Omental fat pad (tissue), 4 donors: ENCODE measurements around the gene RBFA. TPM values are rescaled to one million over a fixed set of nuclear protein-coding genes. Genes with fewer than 3 reads are reported as not detected.

Experiments
- ATAC-seq: fragments of 150-250 bp; one replicate; pipeline ENCODE4 v1.9.1; 2016; ENCODE audit warnings: mild to moderate bottlenecking, moderate library complexity; ENCODE audit not compliant: low FRiP score
- DNase-seq: peaks from one replicate; pipeline ENCODE4 v3.0.0-alpha.2; 2019; ENCODE audit warnings: low spot score
- total RNA-seq, 4 donors: library from RNA; depleted of rRNA; stranded (reverse); fragments of >200 nt; gene quantifications; one replicate each; pipeline ENCODE4 v1.1.0, GENCODE V29; 2016
- TF ChIP-seq, protein P1 (sequence below), 3 donors: fragments of 450-650 bp; IDR thresholded peaks; one replicate each; pipeline ENCODE4 v1.5.1; 2016 to 2017; ENCODE audit warnings: antibody characterized with exemption in 3 of 3, mild to moderate bottlenecking in 3 of 3, moderate library complexity in 2 of 3

The RBFA gene, protein sequence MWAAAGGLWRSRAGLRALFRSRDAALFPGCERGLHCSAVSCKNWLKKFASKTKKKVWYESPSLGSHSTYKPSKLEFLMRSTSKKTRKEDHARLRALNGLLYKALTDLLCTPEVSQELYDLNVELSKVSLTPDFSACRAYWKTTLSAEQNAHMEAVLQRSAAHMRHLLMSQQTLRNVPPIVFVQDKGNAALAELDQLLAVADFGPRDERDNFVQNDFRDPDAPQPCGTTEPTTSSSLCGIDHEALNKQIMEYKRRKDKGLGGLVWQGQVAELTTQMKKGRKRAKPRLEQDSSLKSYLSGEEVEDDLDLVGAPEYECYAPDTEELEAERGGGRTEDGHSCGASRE
- 10 to 100 TPM; 26.3 to 45.3 (median 32.8) TPM for total RNA-seq

- peak; percentile 99 for DNase-seq
- TF ChIP-seq, protein P1, sequence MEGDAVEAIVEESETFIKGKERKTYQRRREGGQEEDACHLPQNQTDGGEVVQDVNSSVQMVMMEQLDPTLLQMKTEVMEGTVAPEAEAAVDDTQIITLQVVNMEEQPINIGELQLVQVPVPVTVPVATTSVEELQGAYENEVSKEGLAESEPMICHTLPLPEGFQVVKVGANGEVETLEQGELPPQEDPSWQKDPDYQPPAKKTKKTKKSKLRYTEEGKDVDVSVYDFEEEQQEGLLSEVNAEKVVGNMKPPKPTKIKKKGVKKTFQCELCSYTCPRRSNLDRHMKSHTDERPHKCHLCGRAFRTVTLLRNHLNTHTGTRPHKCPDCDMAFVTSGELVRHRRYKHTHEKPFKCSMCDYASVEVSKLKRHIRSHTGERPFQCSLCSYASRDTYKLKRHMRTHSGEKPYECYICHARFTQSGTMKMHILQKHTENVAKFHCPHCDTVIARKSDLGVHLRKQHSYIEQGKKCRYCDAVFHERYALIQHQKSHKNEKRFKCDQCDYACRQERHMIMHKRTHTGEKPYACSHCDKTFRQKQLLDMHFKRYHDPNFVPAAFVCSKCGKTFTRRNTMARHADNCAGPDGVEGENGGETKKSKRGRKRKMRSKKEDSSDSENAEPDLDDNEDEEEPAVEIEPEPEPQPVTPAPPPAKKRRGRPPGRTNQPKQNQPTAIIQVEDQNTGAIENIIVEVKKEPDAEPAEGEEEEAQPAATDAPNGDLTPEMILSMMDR (IDR thresholded peaks at IDR 0.05) = no peak
- ATAC-seq = peak; percentile 97
Measured at GRCh38 chr18:80034068-80034851, at the start of gene RBFA. Gene RBFA (plus strand): TSS chr18:80034434. CDS start chr18:80034496, 62 bp downstream.

DNA sequence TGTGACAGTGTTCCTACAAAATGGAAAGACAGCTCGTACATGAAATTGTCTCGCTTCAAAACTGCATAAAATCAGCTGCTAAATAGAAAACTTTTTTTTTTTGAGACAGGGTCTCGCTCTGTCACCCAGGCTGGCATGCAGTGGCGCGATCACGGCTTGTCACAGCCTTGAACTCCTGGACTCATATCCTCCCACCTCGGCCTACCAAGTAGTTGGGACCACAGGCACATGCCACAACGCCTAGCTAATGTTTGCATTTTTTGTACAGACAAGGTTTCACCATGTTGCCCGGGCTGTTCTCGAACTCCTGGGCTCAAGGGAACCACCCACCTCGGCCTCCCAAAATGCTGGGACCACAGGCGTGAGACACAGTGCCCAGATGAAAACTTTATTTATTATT is 49.1 kb upstream of the RBFA start:
- TF ChIP-seq, protein P1 (IDR thresholded peaks at IDR 0.05) = no peak
- ATAC-seq (no peak), DNase-seq (no peak)

- DNase-seq (no peak), ATAC-seq (no peak)
- TF ChIP-seq, protein P1 (IDR thresholded peaks at IDR 0.05) = no peak
Measured at GRCh38 chr18:79986726-79987125, 47.5 kb upstream of the RBFA start.

DNA sequence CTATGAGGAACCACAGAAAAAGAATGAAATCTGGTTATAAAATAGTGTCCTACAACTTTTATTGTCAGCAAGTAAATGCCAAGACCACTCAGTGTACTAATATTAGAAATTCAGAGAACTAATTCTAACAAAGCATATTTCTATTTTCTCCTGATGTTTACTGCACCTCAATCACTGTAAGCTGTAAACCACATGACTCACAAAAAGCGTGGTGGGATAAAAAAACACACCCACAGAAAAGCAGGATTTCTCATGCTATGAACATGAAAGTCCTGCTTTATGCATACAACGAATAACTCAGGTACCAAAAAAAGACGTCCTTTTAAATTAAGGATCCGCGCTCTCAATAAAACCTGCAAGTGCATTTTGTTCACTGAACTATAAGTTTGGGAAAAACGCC is 46.7 kb upstream of the RBFA start:
- TF ChIP-seq, protein P1 (IDR thresholded peaks at IDR 0.05) = no peak
- no peak for DNase-seq
- ATAC-seq = no peak

- ATAC-seq (peak; percentile 68), DNase-seq (peak; percentile 29)
- TF ChIP-seq, protein P1 (IDR thresholded peaks at IDR 0.05) = no peak
Measured at GRCh38 chr18:79988071-79988450, 46.2 kb upstream of the RBFA start.

GRCh38 chr18:79988451-79989194 is 45.6 kb upstream of the RBFA start, which contains the start of gene TXNL4A:
Gene TXNL4A (minus strand): TSS chr18:79988563. CDS start chr18:79988392, 171 bp downstream.
- ATAC-seq = peak; percentile 92

More at GRCh38 chr18:79988451-79989194, 45.6 kb upstream of the RBFA start, which contains the start of gene TXNL4A:
- TF ChIP-seq, protein P1 (IDR thresholded peaks at IDR 0.05) = no peak
- peak; percentile 31 for DNase-seq
